AG09319 (cell line): ENCODE measurements around the gene ZNF407.

Source experiments
- DNase-seq: peaks from one replicate; pipeline ENCODE4 v3.0.0-alpha.2; 2010; ENCODE audit warnings: low read depth; ENCODE audit errors: extremely low read depth
- TF ChIP-seq, protein P1 (sequence below): IDR thresholded peaks from 2 replicates; pipeline ENCODE4 v1.5.1; 2011; ENCODE audit warnings: low read depth, mild to moderate bottlenecking, inconsistent platforms, low read length, moderate library complexity

ZNF407 gene

DNA sequence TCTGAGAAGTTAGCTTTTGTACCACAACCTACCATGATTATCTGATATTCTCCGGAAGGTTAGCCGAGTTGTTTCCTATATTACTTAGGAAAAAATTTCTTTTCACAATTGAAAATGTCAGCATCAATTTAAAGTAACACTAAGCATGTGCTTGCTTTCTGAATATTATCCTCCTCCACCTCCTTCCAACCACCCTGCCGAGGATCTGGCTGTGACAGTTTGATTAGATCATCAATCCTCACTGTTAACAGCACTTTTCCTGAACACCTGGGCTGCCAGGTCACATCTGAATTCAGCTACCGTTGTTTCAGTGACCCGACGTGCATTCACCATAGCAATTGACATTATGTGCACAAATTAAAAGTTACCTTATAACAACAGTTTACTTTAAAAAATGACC, 207.0 kb downstream of the ZNF407 start:
- no peak for DNase-seq

DNA sequence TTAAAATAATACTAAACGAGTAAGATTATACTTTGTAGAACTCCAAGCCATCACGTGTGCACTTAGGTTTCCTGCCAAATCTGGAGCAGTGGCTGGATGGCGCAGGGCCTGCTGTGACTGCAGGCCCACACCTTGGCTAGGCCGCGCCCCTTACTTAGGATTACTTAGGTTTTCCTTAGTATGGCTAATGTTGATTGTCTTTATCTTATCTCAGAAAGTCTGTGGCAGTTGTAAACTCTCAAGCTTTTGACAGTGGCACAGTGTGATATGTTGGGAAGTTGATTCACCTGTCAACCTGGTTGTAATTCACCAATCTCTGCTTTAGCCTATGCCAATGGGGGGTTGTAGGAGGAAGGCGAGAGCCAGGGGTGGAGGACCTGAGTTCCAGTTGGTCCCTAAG, 208.4 kb downstream of the ZNF407 start:
- DNase-seq, result no peak
- TF ChIP-seq, protein P1, sequence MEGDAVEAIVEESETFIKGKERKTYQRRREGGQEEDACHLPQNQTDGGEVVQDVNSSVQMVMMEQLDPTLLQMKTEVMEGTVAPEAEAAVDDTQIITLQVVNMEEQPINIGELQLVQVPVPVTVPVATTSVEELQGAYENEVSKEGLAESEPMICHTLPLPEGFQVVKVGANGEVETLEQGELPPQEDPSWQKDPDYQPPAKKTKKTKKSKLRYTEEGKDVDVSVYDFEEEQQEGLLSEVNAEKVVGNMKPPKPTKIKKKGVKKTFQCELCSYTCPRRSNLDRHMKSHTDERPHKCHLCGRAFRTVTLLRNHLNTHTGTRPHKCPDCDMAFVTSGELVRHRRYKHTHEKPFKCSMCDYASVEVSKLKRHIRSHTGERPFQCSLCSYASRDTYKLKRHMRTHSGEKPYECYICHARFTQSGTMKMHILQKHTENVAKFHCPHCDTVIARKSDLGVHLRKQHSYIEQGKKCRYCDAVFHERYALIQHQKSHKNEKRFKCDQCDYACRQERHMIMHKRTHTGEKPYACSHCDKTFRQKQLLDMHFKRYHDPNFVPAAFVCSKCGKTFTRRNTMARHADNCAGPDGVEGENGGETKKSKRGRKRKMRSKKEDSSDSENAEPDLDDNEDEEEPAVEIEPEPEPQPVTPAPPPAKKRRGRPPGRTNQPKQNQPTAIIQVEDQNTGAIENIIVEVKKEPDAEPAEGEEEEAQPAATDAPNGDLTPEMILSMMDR, result no peak

More for the DNA sequence above, 207.0 kb downstream of the ZNF407 start:
- TF ChIP-seq, protein P1, result no peak

DNA sequence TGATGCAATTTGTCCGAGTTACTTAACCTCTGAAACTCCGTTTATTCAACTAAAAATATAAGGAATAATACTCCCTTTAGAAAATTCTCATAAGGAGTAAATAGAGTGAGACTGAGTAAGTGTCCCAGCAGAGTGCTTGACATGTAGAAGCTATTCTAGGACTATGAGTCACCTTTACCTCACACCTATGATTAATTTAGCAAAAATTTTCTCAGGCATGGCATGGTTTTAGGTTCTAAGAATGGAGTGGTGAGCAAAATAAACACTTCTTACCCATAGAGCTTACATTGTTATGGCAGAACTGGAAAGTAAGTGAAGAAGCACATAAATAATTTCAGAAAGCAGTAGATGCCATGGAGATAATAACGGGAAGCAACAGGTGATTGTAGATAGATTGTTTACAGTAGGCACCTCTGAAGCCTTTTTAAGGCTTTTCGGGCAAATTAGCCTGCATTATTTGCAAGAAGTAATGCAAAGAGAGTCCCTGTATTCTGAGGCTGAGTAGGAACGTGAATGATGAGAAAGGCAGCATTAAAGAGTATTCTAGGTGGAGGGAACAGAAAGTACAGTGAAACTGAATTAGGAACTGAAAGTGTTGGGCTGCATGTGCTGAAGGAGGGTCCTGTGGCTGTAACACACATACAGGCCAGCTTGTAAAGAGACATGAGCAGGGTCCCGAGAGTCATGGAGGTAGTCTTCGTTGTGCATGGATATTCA, 209.2 kb downstream of the ZNF407 start:
- peak; percentile 10 for DNase-seq

DNA sequence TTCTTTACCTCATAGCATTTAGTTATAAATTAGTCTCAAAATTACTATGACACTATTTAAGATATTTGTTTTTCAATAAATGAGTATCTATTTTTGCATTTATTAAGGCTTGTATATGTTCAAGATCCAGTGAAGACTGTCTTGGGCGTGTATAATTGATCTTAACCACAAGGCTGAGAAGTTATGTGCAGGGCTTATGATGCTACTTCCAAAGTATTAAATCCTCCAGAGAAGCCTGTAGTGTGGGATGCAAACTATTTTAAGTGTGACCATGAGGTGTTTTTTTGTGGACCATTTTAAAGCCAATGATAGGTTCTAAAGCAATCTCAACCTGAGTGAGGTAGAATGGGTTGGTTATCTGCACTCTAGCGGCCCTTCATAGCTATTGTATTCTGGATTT, 219.9 kb downstream of the ZNF407 start:
- TF ChIP-seq, protein P1, result no peak
- no peak for DNase-seq

More for the DNA sequence above, 209.2 kb downstream of the ZNF407 start:
- TF ChIP-seq, protein P1, result no peak

DNA sequence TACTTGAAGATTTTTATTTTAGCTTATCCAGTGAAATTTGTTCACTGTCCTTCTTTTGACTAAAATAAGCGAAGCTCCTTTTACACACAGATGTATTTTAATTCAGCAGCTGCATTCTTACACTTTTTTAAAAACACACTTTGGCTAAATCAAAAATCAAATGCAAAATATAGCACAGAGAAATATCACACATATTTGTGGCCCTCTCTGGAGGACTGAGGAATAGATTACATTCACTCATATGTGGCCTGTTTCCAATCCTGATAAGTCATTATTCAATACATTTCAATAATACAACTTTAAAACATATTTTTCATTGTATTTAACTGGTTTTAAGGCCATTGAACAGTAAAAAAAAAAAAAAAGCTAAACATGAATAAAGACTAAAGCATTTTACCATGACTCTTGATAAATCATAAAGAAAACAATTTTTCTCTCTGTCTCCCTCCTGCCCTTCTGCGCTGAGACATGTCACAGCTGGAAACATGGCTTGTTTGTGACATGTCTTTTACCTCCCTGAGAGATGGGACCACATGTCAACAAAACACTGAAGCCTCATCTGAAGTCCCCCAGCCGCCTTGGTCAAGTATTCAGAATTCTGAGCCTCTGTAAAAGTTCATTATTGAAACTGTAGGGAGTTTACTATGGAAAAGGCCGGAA, 221.0 kb downstream of the ZNF407 start:
- TF ChIP-seq, protein P1, result no peak
- no peak for DNase-seq

DNA sequence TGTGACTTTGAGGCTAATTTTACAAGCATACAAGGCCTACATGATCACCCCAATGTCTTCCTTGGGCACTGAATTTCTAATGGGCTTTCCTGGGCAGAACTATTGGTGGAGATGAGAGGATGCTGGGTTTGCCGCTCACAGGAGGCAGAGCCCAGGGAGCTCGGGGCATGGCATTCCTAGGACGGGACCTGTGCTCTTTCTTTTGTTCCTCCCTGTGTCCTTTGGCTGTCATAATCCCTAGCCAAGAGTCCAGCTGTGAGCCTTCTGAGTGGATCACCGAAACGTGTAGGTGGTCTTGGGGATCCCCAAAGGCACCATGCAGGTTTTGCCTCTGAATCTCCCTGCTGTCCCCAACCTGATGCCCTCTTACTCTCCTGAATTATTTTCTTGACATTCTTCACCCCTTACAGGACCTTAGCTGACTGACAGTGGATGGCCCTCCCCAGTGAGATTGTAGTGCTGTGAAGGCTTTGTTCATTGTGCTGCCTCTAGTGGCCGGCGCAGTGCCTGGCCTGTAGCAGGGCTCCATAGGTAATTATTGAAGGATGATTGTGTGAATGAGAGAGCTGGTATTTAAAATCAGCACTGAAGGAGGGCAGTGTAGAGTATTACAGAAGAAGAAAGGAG, 221.9 kb downstream of the ZNF407 start:
- TF ChIP-seq, protein P1, result no peak; the same call in none of the 2 replicates
- no peak for DNase-seq
